Measurements from ENCODE around the gene YWHAB.
"Not testable (repeated sequence)": the region's sequence is repeated elsewhere in the genome, so short reads cannot be mapped to it uniquely, and the experiment has no call there.

YWHAB gene

GRCh38 chr20:44869471-44869870 lies 16.0 kb upstream of the YWHAB start:
- H3K4me2 ChIP-seq (ENCODE audit: low read depth, low read length, poor library complexity, severe bottlenecking), result no peak overlapping the region
- no peaks in the 10 kb centered on the region for H3F3A ChIP-seq (ENCODE audit: insufficient read depth)
- H3K27ac ChIP-seq (ENCODE audit: low read depth, low read length), result no peak overlapping the region
- H3K36me3 ChIP-seq (ENCODE audit: low read length), result no peaks in the 10 kb centered on the region
- no peak for TF ChIP-seq CTCF (IDR thresholded peaks at IDR 0.05; ENCODE audit: insufficient read depth, low read length, poor library complexity, severe bottlenecking)
- TF ChIP-seq EZH2phosphoT487 (conservative IDR thresholded peaks at IDR 0.05; ENCODE audit: low read length), result no peak
- H3K9ac ChIP-seq (ENCODE audit: low read length), result no peak overlapping the region
- H3K27me3 ChIP-seq (ENCODE audit: low read length), result no peaks in the 10 kb centered on the region
- H2AFZ ChIP-seq (ENCODE audit: low read depth, low read length, severe bottlenecking), result no peak overlapping the region
- H3K9me3 ChIP-seq (ENCODE audit: insufficient read depth, low read length), result no peaks in the 10 kb centered on the region
- no peaks in the 10 kb centered on the region for H3K79me2 ChIP-seq (ENCODE audit: insufficient read depth, low read length)
- H4K20me1 ChIP-seq (ENCODE audit: low read depth, low read length), result no peaks in the 10 kb centered on the region
- no peak overlapping the region for H3K4me3 ChIP-seq (ENCODE audit: insufficient read depth, low read length, poor library complexity, severe bottlenecking)
- no peaks in the 10 kb centered on the region for H3K9me2 ChIP-seq (replicated peaks; ENCODE audit: insufficient read depth, low read length)

GRCh38 chr20:44882360-44882759 lies 3.1 kb upstream of the YWHAB start:
- not testable (repeated sequence) for H3K9ac ChIP-seq (ENCODE audit: low read length); H3K4me2 ChIP-seq (ENCODE audit: low read depth, low read length, poor library complexity, severe bottlenecking); H3K27ac ChIP-seq (ENCODE audit: low read depth, low read length); H3K36me3 ChIP-seq (ENCODE audit: low read length); H3F3A ChIP-seq (ENCODE audit: insufficient read depth); H3K4me3 ChIP-seq (ENCODE audit: insufficient read depth, low read length, poor library complexity, severe bottlenecking); H3K27me3 ChIP-seq (ENCODE audit: low read length); H2AFZ ChIP-seq (ENCODE audit: low read depth, low read length, severe bottlenecking); H3K9me2 ChIP-seq (replicated peaks; ENCODE audit: insufficient read depth, low read length); H3K9me3 ChIP-seq (ENCODE audit: insufficient read depth, low read length)
- H4K20me1 ChIP-seq (ENCODE audit: low read depth, low read length), result peaks cover 13% of the 10 kb centered on the region; the same call in 1 of the 2 replicates
- peaks cover 18% of the 10 kb centered on the region for H3K79me2 ChIP-seq (ENCODE audit: insufficient read depth, low read length)

- Histone ChIP-seq H3K27me3 (ENCODE audit: low read length) (no peaks in the 10 kb centered on the region), H2AFZ (ENCODE audit: low read depth, low read length, severe bottlenecking) (no peak overlapping the region), H3K27ac (ENCODE audit: low read depth, low read length) (no peak overlapping the region), H3K9me3 (ENCODE audit: insufficient read depth, low read length) (no peaks in the 10 kb centered on the region), H3K4me2 (ENCODE audit: low read depth, low read length, poor library complexity, severe bottlenecking) (no peak overlapping the region), H3F3A (ENCODE audit: insufficient read depth) (no peaks in the 10 kb centered on the region), H3K4me3 (ENCODE audit: insufficient read depth, low read length, poor library complexity, severe bottlenecking) (no peak overlapping the region), H3K36me3 (ENCODE audit: low read length) (peaks cover 7% of the 10 kb centered on the region), H3K9ac (ENCODE audit: low read length) (no peak overlapping the region), H3K9me2 (replicated peaks; ENCODE audit: insufficient read depth, low read length) (no peaks in the 10 kb centered on the region), H3K79me2 (ENCODE audit: insufficient read depth, low read length) (peaks cover 28% of the 10 kb centered on the region), H4K20me1 (ENCODE audit: low read depth, low read length) (peaks cover 23% of the 10 kb centered on the region)
- TF ChIP-seq EZH2phosphoT487 (conservative IDR thresholded peaks at IDR 0.05; ENCODE audit: low read length) (no peak), CTCF (IDR thresholded peaks at IDR 0.05; ENCODE audit: insufficient read depth, low read length, poor library complexity, severe bottlenecking) (no peak)
Measured at GRCh38 chr20:44883214-44883902, 2.1 kb upstream of the YWHAB start.

GRCh38 chr20:44884907-44885391 lies 556 bp upstream of the YWHAB start:
- H3K9ac ChIP-seq (ENCODE audit: low read length), result peak overlapping the region; percentile 95
- H2AFZ ChIP-seq (ENCODE audit: low read depth, low read length, severe bottlenecking), result peak overlapping the region; percentile 83
- TF ChIP-seq EZH2phosphoT487 (conservative IDR thresholded peaks at IDR 0.05; ENCODE audit: low read length), result no peak
- no peak for TF ChIP-seq CTCF (IDR thresholded peaks at IDR 0.05; ENCODE audit: insufficient read depth, low read length, poor library complexity, severe bottlenecking)
- H3K4me3 ChIP-seq (ENCODE audit: insufficient read depth, low read length, poor library complexity, severe bottlenecking), result peak overlapping the region; percentile 61
- H3K4me2 ChIP-seq (ENCODE audit: low read depth, low read length, poor library complexity, severe bottlenecking), result peak overlapping the region; percentile 72
- peaks cover 44% of the 10 kb centered on the region for H3K79me2 ChIP-seq (ENCODE audit: insufficient read depth, low read length)
- H3F3A ChIP-seq (ENCODE audit: insufficient read depth), result 0 out of 2 replicates have a peak, but pooled peaks cover 4% of the 10 kb centered on the region
- H4K20me1 ChIP-seq (ENCODE audit: low read depth, low read length), result peaks cover 39% of the 10 kb centered on the region
- peaks cover 11% of the 10 kb centered on the region for H3K36me3 ChIP-seq (ENCODE audit: low read length)
- peak overlapping the region; percentile 47 for H3K27ac ChIP-seq (ENCODE audit: low read depth, low read length)
- H3K9me3 ChIP-seq (ENCODE audit: insufficient read depth, low read length), result no peaks in the 10 kb centered on the region
- H3K9me2 ChIP-seq (replicated peaks; ENCODE audit: insufficient read depth, low read length), result no peaks in the 10 kb centered on the region
- H3K27me3 ChIP-seq (ENCODE audit: low read length), result no peaks in the 10 kb centered on the region

Data from SU-DHL-6 (cell line).